Progenitor cell of endocrine pancreas (in vitro differentiated cells): Measurements from ENCODE around the gene MAB21L3. TPM values are rescaled to one million over a fixed set of nuclear protein-coding genes. Genes with fewer than 3 reads are reported as not detected.
"Not testable (repeated sequence)": the region's sequence is repeated elsewhere in the genome, so short reads cannot be mapped to it uniquely, and the experiment has no call there.

Experiments
- DNase-seq: peaks from one replicate; pipeline ENCODE4 v3.0.0; 2021; ENCODE audit warnings: low spot score; ENCODE audit not compliant: unreplicated experiment
- H3K27ac Mint-ChIP-seq: 2 replicates; pipeline ENCODE4 v1.8.0; 2021; ENCODE audit warnings: mild to moderate bottlenecking, moderate library complexity, mixed read lengths
- H3K27me3 Mint-ChIP-seq: 2 replicates; pipeline ENCODE4 v1.8.0; 2021; ENCODE audit warnings: mixed read lengths
- H3K36me3 Mint-ChIP-seq: 2 replicates; pipeline ENCODE4 v1.8.0; 2022; ENCODE audit warnings: mixed read lengths; ENCODE audit not compliant: insufficient read depth
- H3K4me1 Mint-ChIP-seq: 2 replicates; pipeline ENCODE4 v1.8.0; 2021; ENCODE audit warnings: low read depth, mixed read lengths
- H3K4me3 Mint-ChIP-seq: 2 replicates; pipeline ENCODE4 v1.8.0; 2021; ENCODE audit warnings: low read depth, mild to moderate bottlenecking, moderate library complexity, mixed read lengths
- H3K9me3 Mint-ChIP-seq: 2 replicates; pipeline ENCODE4 v1.8.0; 2021; ENCODE audit warnings: low read depth, mixed read lengths
- total RNA-seq: library from RNA; stranded (reverse); gene quantifications from 2 replicates; pipeline ENCODE4 v1.2.1, GENCODE V29; 2021
- TF ChIP-seq, protein P1 (sequence below): fragments of 200-600 bp; sonication (generic); IDR thresholded peaks from one replicate; pipeline ENCODE4 v1.5.0; 2021; ENCODE audit warnings: antibody characterized with exemption, mild to moderate bottlenecking; ENCODE audit not compliant: unreplicated experiment

Gene MAB21L3
- total RNA-seq, 1 donor from 2014 or later: not detected

GRCh38 chr1:116134476-116134773 lies 23.2 kb downstream of the MAB21L3 start:
- Mint-ChIP-seq H3K27ac (no peak overlapping the region), H3K4me3 (no peak overlapping the region), H3K4me1 (peaks cover 9% of the 10 kb centered on the region), H3K9me3 (no peaks in the 10 kb centered on the region), H3K36me3 (no peaks in the 10 kb centered on the region), H3K27me3 (no peaks in the 10 kb centered on the region)
- no peak for DNase-seq
- TF ChIP-seq, protein P1, sequence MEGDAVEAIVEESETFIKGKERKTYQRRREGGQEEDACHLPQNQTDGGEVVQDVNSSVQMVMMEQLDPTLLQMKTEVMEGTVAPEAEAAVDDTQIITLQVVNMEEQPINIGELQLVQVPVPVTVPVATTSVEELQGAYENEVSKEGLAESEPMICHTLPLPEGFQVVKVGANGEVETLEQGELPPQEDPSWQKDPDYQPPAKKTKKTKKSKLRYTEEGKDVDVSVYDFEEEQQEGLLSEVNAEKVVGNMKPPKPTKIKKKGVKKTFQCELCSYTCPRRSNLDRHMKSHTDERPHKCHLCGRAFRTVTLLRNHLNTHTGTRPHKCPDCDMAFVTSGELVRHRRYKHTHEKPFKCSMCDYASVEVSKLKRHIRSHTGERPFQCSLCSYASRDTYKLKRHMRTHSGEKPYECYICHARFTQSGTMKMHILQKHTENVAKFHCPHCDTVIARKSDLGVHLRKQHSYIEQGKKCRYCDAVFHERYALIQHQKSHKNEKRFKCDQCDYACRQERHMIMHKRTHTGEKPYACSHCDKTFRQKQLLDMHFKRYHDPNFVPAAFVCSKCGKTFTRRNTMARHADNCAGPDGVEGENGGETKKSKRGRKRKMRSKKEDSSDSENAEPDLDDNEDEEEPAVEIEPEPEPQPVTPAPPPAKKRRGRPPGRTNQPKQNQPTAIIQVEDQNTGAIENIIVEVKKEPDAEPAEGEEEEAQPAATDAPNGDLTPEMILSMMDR: no peak

DNA sequence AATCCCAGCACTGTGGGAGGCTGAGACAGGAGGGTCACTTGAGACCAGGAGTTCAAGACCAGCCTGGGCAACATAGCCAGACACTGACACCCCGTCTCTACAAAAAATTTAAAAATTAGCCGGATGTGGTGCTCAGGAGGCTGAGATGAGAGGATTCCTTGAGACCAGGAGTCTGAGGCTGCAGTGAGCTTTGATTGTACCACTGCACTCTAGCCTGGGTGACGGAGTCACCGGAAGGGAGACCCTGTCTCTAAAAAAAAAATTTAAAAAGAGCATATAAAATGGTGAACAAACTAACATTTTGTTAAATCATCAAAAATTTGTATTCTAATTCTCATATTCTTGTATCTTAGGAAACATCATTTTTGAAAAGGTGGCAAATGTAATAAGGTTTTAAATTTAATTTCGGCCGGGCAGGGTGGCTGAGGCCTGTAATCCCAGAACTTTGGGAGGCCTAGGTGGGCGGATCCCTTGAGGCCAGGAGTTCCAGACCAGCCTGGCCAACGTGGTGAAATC lies 27.1 kb downstream of the MAB21L3 start:
- DNase-seq: no peak
- H3K9me3 Mint-ChIP-seq: no peaks in the 10 kb centered on the region
- no peak overlapping the region for H3K4me3 Mint-ChIP-seq
- no peaks in the 10 kb centered on the region for H3K27me3 Mint-ChIP-seq
- H3K36me3 Mint-ChIP-seq: no peaks in the 10 kb centered on the region
- TF ChIP-seq, protein P1: no peak
- no peak overlapping the region for H3K27ac Mint-ChIP-seq
- no peaks in the 10 kb centered on the region for H3K4me1 Mint-ChIP-seq

GRCh38 chr1:116139592-116140134 lies 28.5 kb downstream of the MAB21L3 start:
- H3K9me3 Mint-ChIP-seq: peaks cover 6% of the 10 kb centered on the region
- no peaks in the 10 kb centered on the region for H3K27me3 Mint-ChIP-seq
- H3K27ac Mint-ChIP-seq: no peak overlapping the region
- peaks cover 5% of the 10 kb centered on the region for H3K36me3 Mint-ChIP-seq
- H3K4me3 Mint-ChIP-seq: no peak overlapping the region
- TF ChIP-seq, protein P1: no peak
- no peak for DNase-seq
- H3K4me1 Mint-ChIP-seq: no peaks in the 10 kb centered on the region

DNA sequence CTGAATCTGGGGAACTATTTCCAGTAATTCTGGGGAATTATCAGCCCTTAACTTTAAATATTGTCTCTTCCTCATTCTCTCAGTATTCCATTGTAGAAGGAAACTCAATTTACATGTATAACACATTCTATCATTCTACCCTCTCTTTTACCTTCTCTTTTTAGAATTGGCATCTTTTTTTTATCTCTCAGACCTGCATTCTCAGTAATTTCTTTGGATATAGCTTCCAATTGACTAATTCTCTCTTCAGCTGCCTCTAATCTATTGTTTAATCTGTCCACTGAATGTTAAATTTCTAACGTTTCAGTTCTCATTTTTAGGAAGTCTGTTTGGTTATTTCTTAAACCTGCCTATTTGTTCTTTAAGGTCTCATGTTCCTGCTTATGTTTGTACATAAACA lies 33.0 kb downstream of the MAB21L3 start:
- Mint-ChIP-seq H3K27me3 (no peaks in the 10 kb centered on the region), H3K36me3 (peaks cover 8% of the 10 kb centered on the region), H3K4me3 (no peak overlapping the region), H3K9me3 (peaks cover 15% of the 10 kb centered on the region), H3K27ac (no peak overlapping the region), H3K4me1 (no peaks in the 10 kb centered on the region)
- TF ChIP-seq, protein P1: no peak
- DNase-seq: no peak

DNA sequence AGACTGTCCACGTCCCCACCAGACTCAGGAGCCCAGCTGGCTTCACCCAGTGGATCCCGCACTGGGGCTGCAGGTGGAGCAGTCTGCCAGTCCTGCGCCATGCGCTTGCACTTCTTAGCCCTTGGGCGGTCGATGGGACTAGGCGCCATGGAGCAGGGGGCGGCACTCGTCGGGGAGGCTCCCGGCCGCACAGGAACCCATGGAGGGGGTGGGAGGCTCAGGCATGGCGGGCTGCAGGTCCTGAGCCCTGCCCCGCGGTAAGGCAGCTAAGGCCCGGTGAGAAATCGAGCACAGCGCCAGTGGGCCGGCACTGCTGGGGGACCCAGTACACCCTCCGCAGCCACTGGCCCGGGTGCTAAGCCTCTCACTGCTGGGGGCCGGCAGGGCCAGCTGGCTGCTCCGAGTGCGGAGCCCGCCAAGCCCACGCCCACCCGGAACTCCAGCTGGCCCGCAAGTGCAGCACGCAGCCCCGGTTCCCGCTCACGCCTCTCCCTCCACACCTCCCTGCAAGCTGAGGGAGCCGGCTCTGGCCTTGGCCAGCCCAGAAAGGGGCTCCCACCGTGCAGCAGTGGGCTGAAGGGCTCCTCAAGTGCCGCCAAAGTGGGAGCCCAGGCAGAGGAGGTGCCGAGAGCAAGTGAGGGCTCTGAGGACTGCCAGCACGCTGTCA lies 35.4 kb downstream of the MAB21L3 start:
- peaks cover 15% of the 10 kb centered on the region for H3K9me3 Mint-ChIP-seq
- not testable (repeated sequence) for H3K27ac Mint-ChIP-seq, H3K4me1 Mint-ChIP-seq, DNase-seq, H3K27me3 Mint-ChIP-seq, H3K36me3 Mint-ChIP-seq, H3K4me3 Mint-ChIP-seq

GRCh38 chr1:116147114-116147510 lies 35.9 kb downstream of the MAB21L3 start:
- peaks cover 8% of the 10 kb centered on the region for H3K36me3 Mint-ChIP-seq
- no peaks in the 10 kb centered on the region for H3K27me3 Mint-ChIP-seq
- H3K9me3 Mint-ChIP-seq: peaks cover 15% of the 10 kb centered on the region
- H3K27ac Mint-ChIP-seq: no peak overlapping the region
- no peak overlapping the region for H3K4me3 Mint-ChIP-seq
- TF ChIP-seq, protein P1: no peak
- H3K4me1 Mint-ChIP-seq: peaks cover 2% of the 10 kb centered on the region
- no peak for DNase-seq
